Measurements from ENCODE around the gene SLC6A6. TPM values are rescaled to one million over a fixed set of nuclear protein-coding genes. Genes with fewer than 3 reads are reported as not detected.

SLC6A6 gene
- polyA plus RNA-seq, 1 of the 3 experiments (the other 2 are of a cell fraction) = 19.1 TPM

- H3K27me3 ChIP-seq (ENCODE audit: insufficient read depth) = no peaks in the 10 kb centered on the region
- H3K4me1 ChIP-seq (ENCODE audit: control insufficient read depth in 1 of 2, insufficient read depth in 2 of 2, low read depth in 1 of 2, low read length in 1 of 2) = peaks cover 9 to 10% of the 10 kb centered on the region in 2 experiments; a peak in 3 of 4 replicates
- H3K9ac ChIP-seq = no peak overlapping the region
- H3K27ac ChIP-seq (ENCODE audit: low read depth in 2 of 2, low read length in 1 of 2) = no peak overlapping the region
- H4K20me1 ChIP-seq (ENCODE audit: insufficient read depth) = peaks cover 9% of the 10 kb centered on the region; the same call in 1 of the 2 replicates
- peaks cover 40 to 42% of the 10 kb centered on the region in 2 experiments for H3K36me3 ChIP-seq (replicated peaks in 1 of 2; ENCODE audit: control insufficient read depth in 1 of 2, insufficient read depth in 2 of 2, low read length in 1 of 2)
- TF ChIP-seq FOSL2 (IDR thresholded peaks at IDR 0.05; ENCODE audit: borderline replicate concordance, low read depth) (no peak), ELF1 (IDR thresholded peaks at IDR 0.05) (no peak), MAX (IDR thresholded peaks at IDR 0.05; ENCODE audit: low read depth) (no peak), JUND (IDR thresholded peaks at IDR 0.05) (no peak), NFIC (IDR thresholded peaks at IDR 0.05; ENCODE audit: borderline replicate concordance) (no peak), FOXM1 (IDR thresholded peaks at IDR 0.05; ENCODE audit: low read depth) (no peak), POLR2AphosphoS5 (IDR thresholded peaks at IDR 0.05; ENCODE audit: low read depth, low read length) (no peak), USF1 (IDR thresholded peaks at IDR 0.05; ENCODE audit: borderline replicate concordance, low read depth) (no peak), RCOR1 (IDR thresholded peaks at IDR 0.05; ENCODE audit: low read length) (no peak), TAF1 (IDR thresholded peaks at IDR 0.05; ENCODE audit: borderline replicate concordance, low read depth, low read length) (no peak)
- TF ChIP-seq, protein P1, sequence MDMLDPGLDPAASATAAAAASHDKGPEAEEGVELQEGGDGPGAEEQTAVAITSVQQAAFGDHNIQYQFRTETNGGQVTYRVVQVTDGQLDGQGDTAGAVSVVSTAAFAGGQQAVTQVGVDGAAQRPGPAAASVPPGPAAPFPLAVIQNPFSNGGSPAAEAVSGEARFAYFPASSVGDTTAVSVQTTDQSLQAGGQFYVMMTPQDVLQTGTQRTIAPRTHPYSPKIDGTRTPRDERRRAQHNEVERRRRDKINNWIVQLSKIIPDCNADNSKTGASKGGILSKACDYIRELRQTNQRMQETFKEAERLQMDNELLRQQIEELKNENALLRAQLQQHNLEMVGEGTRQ (IDR thresholded peaks at IDR 0.05; ENCODE audit: borderline replicate concordance, low read depth, low read length) = no peak
- TF ChIP-seq, protein P2, sequence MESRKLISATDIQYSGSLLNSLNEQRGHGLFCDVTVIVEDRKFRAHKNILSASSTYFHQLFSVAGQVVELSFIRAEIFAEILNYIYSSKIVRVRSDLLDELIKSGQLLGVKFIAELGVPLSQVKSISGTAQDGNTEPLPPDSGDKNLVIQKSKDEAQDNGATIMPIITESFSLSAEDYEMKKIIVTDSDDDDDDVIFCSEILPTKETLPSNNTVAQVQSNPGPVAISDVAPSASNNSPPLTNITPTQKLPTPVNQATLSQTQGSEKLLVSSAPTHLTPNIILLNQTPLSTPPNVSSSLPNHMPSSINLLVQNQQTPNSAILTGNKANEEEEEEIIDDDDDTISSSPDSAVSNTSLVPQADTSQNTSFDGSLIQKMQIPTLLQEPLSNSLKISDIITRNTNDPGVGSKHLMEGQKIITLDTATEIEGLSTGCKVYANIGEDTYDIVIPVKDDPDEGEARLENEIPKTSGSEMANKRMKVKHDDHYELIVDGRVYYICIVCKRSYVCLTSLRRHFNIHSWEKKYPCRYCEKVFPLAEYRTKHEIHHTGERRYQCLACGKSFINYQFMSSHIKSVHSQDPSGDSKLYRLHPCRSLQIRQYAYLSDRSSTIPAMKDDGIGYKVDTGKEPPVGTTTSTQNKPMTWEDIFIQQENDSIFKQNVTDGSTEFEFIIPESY (IDR thresholded peaks at IDR 0.05; ENCODE audit: borderline replicate concordance, low read depth) = no peak
- H3F3A ChIP-seq (replicated peaks; ENCODE audit: insufficient read depth) = peaks cover under 1% of the 10 kb centered on the region
- H2AFZ ChIP-seq (ENCODE audit: low read depth) = no peak overlapping the region
- peaks cover 2% of the 10 kb centered on the region; the same call in 1 of the 2 replicates for H3K79me2 ChIP-seq (ENCODE audit: insufficient read depth)
- no peak for DNase-seq
- no peak overlapping the region for H3K4me2 ChIP-seq
- ChIA-PET CTCF (interaction anchor here (1.1 to 1.6 kb wide), 2 partner anchors 23 to 187 kb away, joined by 3 read pairs; no protein-coding TSS in a partner anchor), POLR2A (no interaction called here)
- no peaks in the 10 kb centered on the region for H3K9me3 ChIP-seq
- H3K9me2 ChIP-seq = no peaks in the 10 kb centered on the region
- H3K4me3 ChIP-seq (ENCODE audit: low read depth in 2 of 2, low read length in 1 of 2) = no peak overlapping the region
- WGBS (ENCODE audit: low lambda C conversion rate) = 94% methylated on average over 4 of the region's 4 CpGs
Observed at GRCh38 chr3:14445773-14446172, 43.4 kb downstream of the SLC6A6 start.

GRCh38 chr3:14446988-14447570 lies 44.7 kb downstream of the SLC6A6 start:
- Histone ChIP-seq H3K4me1 (ENCODE audit: control insufficient read depth in 1 of 2, insufficient read depth in 2 of 2, low read depth in 1 of 2, low read length in 1 of 2) (peaks cover 1 to 8% of the 10 kb centered on the region in 2 experiments; a peak in 2 of 4 replicates), H3K36me3 (replicated peaks in 1 of 2; ENCODE audit: control insufficient read depth in 1 of 2, insufficient read depth in 2 of 2, low read length in 1 of 2) (peaks cover 43 to 49% of the 10 kb centered on the region in 2 experiments), H3F3A (replicated peaks; ENCODE audit: insufficient read depth) (peaks cover 13% of the 10 kb centered on the region), H3K4me3 (ENCODE audit: low read depth in 2 of 2, low read length in 1 of 2) (no peak overlapping the region), H3K9ac (no peak overlapping the region), H3K27ac (ENCODE audit: low read depth in 2 of 2, low read length in 1 of 2) (no peak overlapping the region), H2AFZ (ENCODE audit: low read depth) (no peak overlapping the region), H3K9me3 (no peaks in the 10 kb centered on the region), H4K20me1 (ENCODE audit: insufficient read depth) (no peaks in the 10 kb centered on the region), H3K27me3 (ENCODE audit: insufficient read depth) (no peaks in the 10 kb centered on the region), H3K4me2 (no peak overlapping the region), H3K9me2 (no peaks in the 10 kb centered on the region), H3K79me2 (ENCODE audit: insufficient read depth) (no peaks in the 10 kb centered on the region)
- no peak for DNase-seq
- WGBS (ENCODE audit: low lambda C conversion rate) = 85% methylated on average over 1 of the region's 1 CpG
- ChIA-PET POLR2A (no interaction called here), CTCF (interaction anchor here (1.1 to 1.3 kb wide), 3 partner anchors 9 to 21 kb away, joined by 3 to 4 read pairs (median 3); no protein-coding TSS in a partner anchor)
- TF ChIP-seq CTCF (IDR thresholded peaks at IDR 0.05) = no peak
- no peak for TF ChIP-seq RCOR1 (IDR thresholded peaks at IDR 0.05; ENCODE audit: low read length)
- TF ChIP-seq, protein P3, sequence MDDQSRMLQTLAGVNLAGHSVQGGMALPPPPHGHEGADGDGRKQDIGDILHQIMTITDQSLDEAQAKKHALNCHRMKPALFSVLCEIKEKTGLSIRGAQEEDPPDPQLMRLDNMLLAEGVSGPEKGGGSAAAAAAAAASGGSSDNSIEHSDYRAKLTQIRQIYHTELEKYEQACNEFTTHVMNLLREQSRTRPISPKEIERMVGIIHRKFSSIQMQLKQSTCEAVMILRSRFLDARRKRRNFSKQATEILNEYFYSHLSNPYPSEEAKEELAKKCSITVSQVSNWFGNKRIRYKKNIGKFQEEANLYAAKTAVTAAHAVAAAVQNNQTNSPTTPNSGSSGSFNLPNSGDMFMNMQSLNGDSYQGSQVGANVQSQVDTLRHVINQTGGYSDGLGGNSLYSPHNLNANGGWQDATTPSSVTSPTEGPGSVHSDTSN (IDR thresholded peaks at IDR 0.05) = no peak
- no peak for TF ChIP-seq NRF1 (IDR thresholded peaks at IDR 0.05; ENCODE audit: low read depth, low read length)
- TF ChIP-seq EP300 (IDR thresholded peaks at IDR 0.05; ENCODE audit: borderline replicate concordance in 1 of 2, low read depth in 1 of 2, low read length in 1 of 2) = no peak
- TF ChIP-seq GATA2 (CRISPR knock-in tag; IDR thresholded peaks at IDR 0.05) = no peak
- TF ChIP-seq, protein P2 (IDR thresholded peaks at IDR 0.05; ENCODE audit: borderline replicate concordance, low read depth) = no peak
- no peak for TF ChIP-seq RFX5 (IDR thresholded peaks at IDR 0.05; ENCODE audit: low read length)
- no peak for TF ChIP-seq FOSL2 (IDR thresholded peaks at IDR 0.05; ENCODE audit: borderline replicate concordance, low read depth)

Data from SK-N-SH (cell line).